GM12874 (cell line): ENCODE results near the gene SLCO4C1.

Experiments
- CTCF ChIP-seq: IDR thresholded peaks from 2 replicates; pipeline ENCODE4 v1.5.1; 2011; ENCODE audit warnings: low read depth, mild to moderate bottlenecking, control low read depth, low read length, moderate library complexity; ENCODE audit not compliant: insufficient read depth

SLCO4C1 gene

GRCh38 chr5:102262688-102263087, 33.4 kb downstream of the SLCO4C1 start:
- TF ChIP-seq CTCF, result no peak

DNA sequence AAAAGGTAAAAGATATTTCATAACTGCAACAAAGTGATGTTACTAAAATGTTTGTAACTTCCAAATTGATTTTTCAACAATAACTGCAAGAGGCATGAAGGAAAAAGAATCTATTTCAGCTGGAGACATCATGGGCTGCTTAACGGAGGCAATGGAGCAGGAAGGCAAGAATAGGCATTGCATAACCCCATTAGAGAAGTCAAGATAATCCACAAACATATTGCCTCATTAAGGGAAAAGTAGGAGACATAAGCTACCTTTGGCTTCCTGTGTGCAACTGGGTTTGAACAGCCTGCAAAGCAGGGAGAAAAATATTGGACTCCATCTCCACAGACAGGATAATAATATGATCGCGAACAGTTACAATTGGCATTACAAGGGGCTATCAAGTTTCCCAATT, 46.7 kb downstream of the SLCO4C1 start:
- no peak for TF ChIP-seq CTCF

DNA sequence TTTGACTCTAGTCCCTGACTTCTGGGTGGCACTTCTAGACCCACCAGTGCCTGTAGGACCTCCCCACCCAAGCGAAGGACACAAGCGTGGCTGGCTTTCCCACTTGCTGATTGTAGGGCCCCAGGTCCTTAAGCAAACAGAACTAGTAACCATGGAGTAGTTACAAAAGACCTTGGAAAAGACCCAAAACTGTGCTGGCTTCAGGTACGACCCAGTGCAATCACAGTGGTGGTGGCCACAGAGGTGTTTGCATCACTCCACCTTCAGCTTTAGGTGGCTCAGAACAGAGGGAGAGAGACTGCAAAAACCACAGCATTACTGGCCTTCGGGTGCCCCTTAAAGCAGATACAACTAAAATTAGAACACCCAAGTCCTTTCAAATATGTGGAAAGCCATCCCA, 52.9 kb downstream of the SLCO4C1 start:
- no peak for TF ChIP-seq CTCF

DNA sequence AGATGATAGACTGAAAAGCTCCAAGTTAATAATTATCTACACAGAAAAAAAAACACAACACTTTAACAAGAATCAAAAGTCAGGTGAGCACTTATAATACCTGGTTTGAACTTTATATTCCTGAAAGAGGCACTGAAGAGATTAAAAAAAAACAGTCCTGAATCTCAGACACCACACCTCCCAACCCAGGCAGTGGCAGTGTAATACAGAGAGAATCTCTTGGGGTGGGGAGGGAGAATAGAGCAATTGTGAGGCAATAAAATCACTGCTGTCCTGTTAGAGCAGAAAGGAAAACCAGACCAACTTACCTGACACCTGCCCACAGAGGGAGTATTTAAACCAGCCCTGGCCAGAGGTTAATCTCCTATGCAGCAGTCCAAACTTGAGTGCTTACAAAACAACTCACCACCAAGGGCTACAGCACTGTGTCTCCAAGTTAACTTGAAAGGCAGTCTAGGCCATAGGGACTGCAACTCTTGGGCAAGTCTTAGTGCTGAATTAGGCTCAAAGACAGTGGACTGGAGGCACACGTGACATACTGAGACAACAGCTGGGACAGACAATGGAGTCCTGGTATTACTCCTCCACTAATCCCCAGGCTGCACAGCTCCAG, 54.2 kb downstream of the SLCO4C1 start:
- TF ChIP-seq CTCF, result no peak

GRCh38 chr5:102231693-102232619, 64.1 kb downstream of the SLCO4C1 start:
- no peak for TF ChIP-seq CTCF

DNA sequence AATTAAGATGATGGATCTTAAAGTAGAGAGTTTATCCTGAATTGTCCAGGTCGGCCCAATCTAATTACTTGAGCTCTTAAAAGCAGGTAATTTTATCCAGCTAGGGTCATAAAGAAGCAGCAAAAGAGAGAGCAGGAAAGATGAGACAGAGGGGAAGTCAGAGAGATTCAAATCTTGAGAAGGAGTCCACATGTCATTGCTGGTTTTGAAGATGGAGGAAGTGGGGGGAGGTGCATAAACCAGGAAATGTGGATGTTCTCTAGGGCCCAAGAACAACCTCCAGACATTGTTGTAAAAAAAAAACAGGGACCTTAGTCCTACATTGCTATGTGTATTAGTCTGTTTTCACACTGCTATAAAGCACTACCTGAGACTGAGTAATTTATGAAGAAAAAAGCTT, 66.4 kb downstream of the SLCO4C1 start:
- TF ChIP-seq CTCF, result no peak

- TF ChIP-seq CTCF, result no peak
Measured at GRCh38 chr5:102226321-102226720, 69.8 kb downstream of the SLCO4C1 start.
